Trophoblast cell (in vitro differentiated cells and primary cell): ENCODE results near the gene HS3ST3A1.

Source experiments
- DNase-seq, 2 donors: peaks; one replicate each; pipeline ENCODE4 v3.0.0-alpha.2; 2016
- H2AFZ ChIP-seq: 2 replicates; pipeline ENCODE4 v1.6.1; 2013; ENCODE audit warnings: low read length, moderate library complexity, mild to moderate bottlenecking; ENCODE audit not compliant: insufficient read depth, poor library complexity
- H2AK5ac ChIP-seq: 2 replicates; pipeline ENCODE4 v1.6.1; 2013; ENCODE audit warnings: mild to moderate bottlenecking, low read length
- H2BK120ac ChIP-seq: 2 replicates; pipeline ENCODE4 v1.6.1; 2013; ENCODE audit warnings: low read length, mild to moderate bottlenecking, moderate library complexity; ENCODE audit not compliant: insufficient read depth, poor library complexity
- H2BK12ac ChIP-seq: 2 replicates; pipeline ENCODE4 v1.6.1; 2013; ENCODE audit warnings: mild to moderate bottlenecking, low read length, moderate library complexity
- H2BK5ac ChIP-seq: 2 replicates; pipeline ENCODE4 v1.6.1; 2013; ENCODE audit warnings: low read length, low read depth, moderate library complexity, mild to moderate bottlenecking; ENCODE audit not compliant: poor library complexity
- H3K14ac ChIP-seq: 2 replicates; pipeline ENCODE4 v1.6.1; 2013; ENCODE audit warnings: mild to moderate bottlenecking, low read length
- H3K18ac ChIP-seq: 2 replicates; pipeline ENCODE4 v1.6.1; 2013; ENCODE audit warnings: mild to moderate bottlenecking, low read length
- H3K23ac ChIP-seq: 2 replicates; pipeline ENCODE4 v1.6.1; 2013; ENCODE audit warnings: low read length
- H3K27ac ChIP-seq: 2 replicates; pipeline ENCODE4 v1.5.1; 2013; ENCODE audit warnings: low read depth, mild to moderate bottlenecking, inconsistent platforms, low read length, moderate library complexity
- H3K27me3 ChIP-seq: 2 replicates; pipeline ENCODE4 v1.6.1; 2013; ENCODE audit warnings: inconsistent platforms, mild to moderate bottlenecking, low read length, moderate library complexity; ENCODE audit not compliant: insufficient read depth
- H3K36me3 ChIP-seq, 2 experiments: 1 replicate in 1 of 2; 2 replicates in 1 of 2; pipeline ENCODE4 v1.6.1; 2013; ENCODE audit warnings: low read length in 2 of 2, mild to moderate bottlenecking in 2 of 2, moderate library complexity in 1 of 2; ENCODE audit not compliant: insufficient read depth in 2 of 2, control insufficient read depth in 1 of 2
- H3K4ac ChIP-seq: 2 replicates; pipeline ENCODE4 v1.6.1; 2013; ENCODE audit warnings: low read depth, mild to moderate bottlenecking, low read length, moderate library complexity
- H3K4me1 ChIP-seq, 2 experiments: 1 replicate in 1 of 2; 2 replicates in 1 of 2; pipeline ENCODE4 v1.6.1; 2013; ENCODE audit warnings: low read length in 2 of 2, mild to moderate bottlenecking in 2 of 2, moderate library complexity in 1 of 2; ENCODE audit not compliant: insufficient read depth in 2 of 2, control insufficient read depth in 1 of 2
- H3K4me2 ChIP-seq: 2 replicates; pipeline ENCODE4 v1.6.1; 2013; ENCODE audit warnings: inconsistent platforms, mild to moderate bottlenecking, low read length, moderate library complexity
- H3K4me3 ChIP-seq: 2 replicates; pipeline ENCODE4 v1.5.1; 2013; ENCODE audit warnings: mild to moderate bottlenecking, low read depth, low read length, inconsistent platforms
- H3K79me1 ChIP-seq: one replicate; pipeline ENCODE4 v1.6.1; 2013; ENCODE audit warnings: low read length
- H3K79me2 ChIP-seq: 2 replicates; pipeline ENCODE4 v1.6.1; 2013; ENCODE audit warnings: low read length, mild to moderate bottlenecking; ENCODE audit not compliant: control insufficient read depth, insufficient read depth, poor library complexity
- H3K9ac ChIP-seq: 2 replicates; pipeline ENCODE4 v1.6.1; 2013; ENCODE audit warnings: mild to moderate bottlenecking, low read length
- H3K9me3 ChIP-seq: 2 replicates; pipeline ENCODE4 v1.6.1; 2013; ENCODE audit warnings: low read depth, mild to moderate bottlenecking, control low read depth, inconsistent platforms, low read length; ENCODE audit not compliant: insufficient read depth
- H4K12ac ChIP-seq: 2 replicates; pipeline ENCODE4 v1.6.1; 2013; ENCODE audit warnings: low read depth, mild to moderate bottlenecking, low read length, moderate library complexity
- H4K8ac ChIP-seq: 2 replicates; pipeline ENCODE4 v1.6.1; 2013; ENCODE audit warnings: low read depth, mild to moderate bottlenecking, low read length, moderate library complexity
- H4K91ac ChIP-seq: one replicate; pipeline ENCODE4 v1.6.1; 2013; ENCODE audit warnings: low read depth, mild to moderate bottlenecking, low read length, moderate library complexity
- WGBS: extraction: QIAGEN DNeasy Blood & Tissue Kit; methylation state at CpG from one replicate; pipeline ENCODE4 v1.1.7; 2013; ENCODE audit warnings: missing lambda C conversion rate; ENCODE audit not compliant: insufficient read length, insufficient coverage; ENCODE audit errors: extremely low coverage; 5-methylcytosine and 5-hydroxymethylcytosine counted together

The HS3ST3A1 gene

DNA sequence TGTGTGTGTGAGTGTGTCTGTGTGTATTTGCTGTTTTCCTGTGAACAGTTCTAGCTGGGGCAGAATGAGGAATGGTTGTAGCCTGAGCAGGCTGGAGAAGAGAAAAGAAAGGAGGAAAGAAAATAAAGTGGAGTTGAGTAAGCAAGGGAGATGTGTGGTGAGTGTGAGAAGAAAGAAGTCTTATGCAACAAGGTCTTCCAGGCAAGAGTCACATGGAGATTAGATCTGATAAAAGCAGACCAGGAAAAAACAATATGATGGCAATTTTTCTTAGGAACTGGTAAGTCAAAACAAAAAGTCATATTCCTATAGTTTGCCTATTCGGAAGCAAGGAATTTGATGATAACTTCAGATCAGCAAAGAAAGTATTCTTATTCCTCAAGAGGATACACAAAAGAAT lies 125.0 kb downstream of the HS3ST3A1 start:
- Histone ChIP-seq H3K27me3 (no peaks in the 10 kb centered on the region), H3K4me3 (no peak overlapping the region), H3K36me3 (no peaks in the 10 kb centered on the region), H2AK5ac (no peak overlapping the region), H2BK12ac (no peak overlapping the region), H4K91ac (no peak overlapping the region), H4K8ac (no peak overlapping the region), H3K4me1 (peaks cover 0 to 4% of the 10 kb centered on the region in 2 experiments), H3K4ac (no peak overlapping the region), H2BK5ac (no peak overlapping the region), H4K12ac (no peak overlapping the region), H3K18ac (no peak overlapping the region), H3K14ac (no peak overlapping the region), H2BK120ac (no peak overlapping the region), H3K79me2 (no peaks in the 10 kb centered on the region), H3K9me3 (peaks cover 5% of the 10 kb centered on the region), H3K27ac (no peak overlapping the region), H3K79me1 (no peaks in the 10 kb centered on the region), H2AFZ (no peak overlapping the region), H3K4me2 (no peak overlapping the region), H3K9ac (no peak overlapping the region), H3K23ac (no peak overlapping the region)
- WGBS = no CpG with 5 or more reads among the region's 1 CpG
- DNase-seq = no peak

DNA sequence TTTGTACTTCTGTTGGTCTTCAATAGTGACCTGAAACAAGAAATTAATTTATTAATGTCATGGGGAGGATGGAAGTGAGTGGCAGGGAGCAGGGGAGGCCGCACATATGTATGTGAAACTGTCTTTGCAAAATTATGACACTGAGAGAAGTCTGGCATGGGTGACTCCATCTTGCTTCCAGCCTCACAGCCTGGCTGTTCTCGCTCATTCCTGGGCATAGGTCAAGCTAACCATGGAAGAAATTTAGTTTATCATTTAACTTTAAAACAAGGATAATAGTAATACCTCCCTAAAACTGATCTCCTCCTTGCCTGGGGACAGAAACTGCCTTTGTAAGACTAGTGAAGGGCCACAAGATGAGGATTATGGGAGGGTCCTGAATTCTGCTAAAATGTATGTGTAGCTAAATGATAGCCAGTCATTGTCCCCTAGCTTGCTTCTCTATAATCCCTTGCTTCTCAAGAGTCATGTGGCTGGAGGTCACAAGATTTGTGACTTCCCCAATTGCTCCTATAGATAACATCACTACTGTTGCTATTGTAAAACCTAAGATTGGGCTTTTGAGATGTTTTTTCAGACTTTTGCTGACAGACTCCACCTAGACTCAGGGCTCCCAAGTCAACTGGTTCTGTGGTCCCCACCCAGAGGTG lies 126.0 kb downstream of the HS3ST3A1 start:
- H3K36me3 ChIP-seq = no peaks in the 10 kb centered on the region
- H2BK120ac ChIP-seq = no peak overlapping the region
- no peak overlapping the region for H2AFZ ChIP-seq
- no peak overlapping the region for H2BK5ac ChIP-seq
- no peaks in the 10 kb centered on the region for H3K79me1 ChIP-seq
- WGBS = no CpG with 5 or more reads among the region's 2 CpGs
- no peak for DNase-seq
- H4K12ac ChIP-seq = no peak overlapping the region
- H3K23ac ChIP-seq = no peak overlapping the region
- no peak overlapping the region for H4K91ac ChIP-seq
- peaks cover 0 to 4% of the 10 kb centered on the region in 2 experiments for H3K4me1 ChIP-seq
- H3K9ac ChIP-seq = no peak overlapping the region
- no peaks in the 10 kb centered on the region for H3K79me2 ChIP-seq
- no peak overlapping the region for H3K4me2 ChIP-seq
- H2BK12ac ChIP-seq = no peak overlapping the region
- H3K9me3 ChIP-seq = peaks cover 1% of the 10 kb centered on the region
- H3K27me3 ChIP-seq = no peaks in the 10 kb centered on the region
- no peak overlapping the region for H3K4ac ChIP-seq
- no peak overlapping the region for H3K18ac ChIP-seq
- H3K14ac ChIP-seq = no peak overlapping the region
- H3K4me3 ChIP-seq = no peak overlapping the region
- no peak overlapping the region for H4K8ac ChIP-seq
- H3K27ac ChIP-seq = no peak overlapping the region
- H2AK5ac ChIP-seq = no peak overlapping the region

DNA sequence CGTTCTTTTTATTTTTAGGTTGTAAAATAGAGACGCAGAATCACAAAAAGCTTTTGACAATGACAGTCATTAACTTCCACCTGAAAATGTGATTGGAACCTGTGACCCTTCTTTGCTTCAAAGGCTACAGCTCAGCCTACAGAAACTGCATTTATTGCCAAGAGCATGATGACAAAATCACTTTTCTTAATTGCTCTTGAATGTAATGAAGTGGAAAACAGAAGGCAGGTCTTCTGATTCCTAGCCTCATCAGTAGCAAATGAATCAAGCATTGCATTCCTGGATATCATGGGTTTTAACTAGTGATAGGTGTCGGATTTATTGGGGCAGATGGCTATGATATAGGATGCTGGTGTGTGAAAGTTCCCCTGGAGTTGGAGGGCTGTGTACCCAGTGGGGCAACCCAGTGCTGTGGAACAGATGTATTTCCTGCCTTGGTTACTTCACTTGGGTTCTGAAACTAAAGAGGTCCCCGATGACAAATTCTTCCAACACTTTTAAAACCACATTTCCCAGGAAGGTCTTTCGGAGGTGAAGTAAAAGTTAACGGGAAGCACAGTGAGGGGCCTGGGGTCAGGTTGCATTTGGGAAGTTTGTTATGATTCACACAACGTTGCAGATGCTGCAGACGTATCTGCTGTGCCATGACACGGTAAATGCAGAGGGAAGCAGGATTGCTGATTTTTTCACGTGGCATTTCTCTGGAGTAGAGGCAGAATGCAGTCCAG lies 127.5 kb downstream of the HS3ST3A1 start:
- no peak for DNase-seq
- Histone ChIP-seq H4K8ac (no peak overlapping the region), H3K9ac (no peak overlapping the region), H3K27me3 (no peaks in the 10 kb centered on the region), H2AFZ (no peak overlapping the region), H3K23ac (no peak overlapping the region), H3K4me2 (no peak overlapping the region), H3K79me2 (no peaks in the 10 kb centered on the region), H3K9me3 (peaks cover 2% of the 10 kb centered on the region), H3K4me3 (no peak overlapping the region), H2AK5ac (no peak overlapping the region), H2BK120ac (no peak overlapping the region), H3K14ac (no peak overlapping the region), H3K4me1 (peaks cover 0 to 4% of the 10 kb centered on the region in 2 experiments), H3K4ac (no peak overlapping the region), H4K91ac (no peak overlapping the region), H2BK5ac (no peak overlapping the region), H4K12ac (no peak overlapping the region), H3K18ac (no peak overlapping the region), H3K27ac (no peak overlapping the region), H3K79me1 (no peaks in the 10 kb centered on the region), H3K36me3 (no peaks in the 10 kb centered on the region), H2BK12ac (no peak overlapping the region)
- no CpG with 5 or more reads among the region's 10 CpGs for WGBS

DNA sequence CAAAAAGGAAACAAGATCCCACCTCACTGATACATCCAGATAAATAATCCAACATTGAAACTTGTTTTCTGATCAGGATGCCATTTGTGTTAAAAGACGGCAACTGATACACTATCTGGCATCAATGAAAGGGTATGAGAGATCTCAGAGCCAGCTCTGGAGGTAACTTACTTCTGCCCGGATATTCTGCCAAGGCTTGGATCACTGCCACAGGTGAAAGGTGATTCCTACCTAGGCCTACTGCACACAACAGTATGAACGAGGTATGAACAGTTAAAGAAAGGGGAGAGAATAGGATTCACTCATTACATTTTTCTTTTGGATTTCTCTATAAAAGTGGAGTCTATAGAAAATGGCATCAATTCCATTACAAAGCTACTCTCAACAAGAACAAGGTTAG lies 136.1 kb downstream of the HS3ST3A1 start:
- H3K4ac ChIP-seq = no peak overlapping the region
- peaks cover 2% of the 10 kb centered on the region for H3K9me3 ChIP-seq
- no peaks in the 10 kb centered on the region for H3K79me1 ChIP-seq
- H3K27me3 ChIP-seq = no peaks in the 10 kb centered on the region
- no peak overlapping the region for H4K91ac ChIP-seq
- no peaks in the 10 kb centered on the region for H3K79me2 ChIP-seq
- no peak for DNase-seq
- H3K23ac ChIP-seq = no peak overlapping the region
- H4K12ac ChIP-seq = no peak overlapping the region
- H2BK5ac ChIP-seq = no peak overlapping the region
- no peak overlapping the region for H4K8ac ChIP-seq
- no peak overlapping the region for H2BK120ac ChIP-seq
- no peak overlapping the region for H3K27ac ChIP-seq
- no peak overlapping the region for H3K4me3 ChIP-seq
- H3K36me3 ChIP-seq = no peaks in the 10 kb centered on the region
- no peak overlapping the region for H3K9ac ChIP-seq
- H3K4me1 ChIP-seq = no peaks in the 10 kb centered on the region
- H3K18ac ChIP-seq = no peak overlapping the region
- H3K14ac ChIP-seq = no peak overlapping the region
- H2BK12ac ChIP-seq = no peak overlapping the region
- no CpG with 5 or more reads among the region's 3 CpGs for WGBS
- H2AK5ac ChIP-seq = no peak overlapping the region
- H2AFZ ChIP-seq = no peak overlapping the region
- no peak overlapping the region for H3K4me2 ChIP-seq
